ENCODE measurements around the gene ZNF280A. TPM values are rescaled to one million over a fixed set of nuclear protein-coding genes. Genes with fewer than 3 reads are reported as not detected.
"Not testable (repeated sequence)": the region's sequence is repeated elsewhere in the genome, so short reads cannot be mapped to it uniquely, and the experiment has no call there.

ZNF280A gene
- total RNA-seq, 1 experiment from 2014 or later = not detected

- not testable (repeated sequence) for DNase-seq (ENCODE audit: low spot score)
Observed at GRCh38 chr22:22514431-22514830, 5.6 kb downstream of the ZNF280A start.

DNA sequence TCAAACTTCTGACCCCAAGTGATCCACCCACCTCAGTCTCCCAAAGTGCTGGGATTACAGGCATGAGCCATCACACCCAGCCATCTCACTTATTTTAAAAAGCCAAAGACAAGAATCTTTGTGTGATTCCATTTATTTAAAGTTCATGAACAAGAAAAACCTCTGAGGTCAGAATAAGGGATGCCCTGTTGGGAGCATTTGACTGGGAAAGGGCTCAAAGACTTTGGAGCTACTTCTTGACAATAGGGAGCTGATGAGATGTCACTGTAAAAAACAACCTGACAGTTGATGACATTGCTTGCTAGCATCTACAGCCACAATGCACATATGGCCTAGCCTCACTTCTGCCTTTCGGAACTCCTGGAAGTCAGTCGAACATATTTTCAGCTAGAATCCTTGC, 6.5 kb downstream of the ZNF280A start:
- DNase-seq (ENCODE audit: low spot score) = no peak

DNA sequence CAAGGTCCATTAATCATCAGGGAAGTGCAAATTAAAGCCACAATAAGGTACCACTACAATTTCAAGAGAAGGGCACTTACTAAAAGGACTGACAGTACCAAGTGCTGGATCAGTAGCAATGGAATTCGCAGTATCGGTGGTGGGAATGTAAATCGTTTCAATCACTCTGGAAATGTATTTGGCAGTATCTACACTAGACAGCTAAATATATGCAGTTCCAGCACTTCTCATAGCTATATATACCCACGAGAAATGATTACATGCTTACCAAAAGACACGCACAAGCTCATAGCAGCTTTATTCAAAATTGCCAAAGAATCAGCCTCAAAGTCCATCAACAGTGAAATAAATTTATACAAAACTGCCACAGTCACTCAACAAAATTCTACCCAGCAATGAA, 7.1 kb downstream of the ZNF280A start:
- no peak for DNase-seq (ENCODE audit: low spot score)

- not testable (repeated sequence) for DNase-seq (ENCODE audit: low spot score)
Observed at GRCh38 chr22:22510833-22511232, 9.2 kb downstream of the ZNF280A start.

- DNase-seq (ENCODE audit: low spot score) = not testable (repeated sequence)
Observed at GRCh38 chr22:22509912-22510311, 10.2 kb downstream of the ZNF280A start.

- peak; percentile 47 for DNase-seq (ENCODE audit: low spot score)
Observed at GRCh38 chr22:22508274-22509176, 11.5 kb downstream of the ZNF280A start, which contains the start of gene ZNF280B. ZNF280B (minus strand) TSS chr22:22508742; CDS start chr22:22489398, 19,344 bp downstream.

- DNase-seq (ENCODE audit: low spot score) = no peak
Observed at GRCh38 chr22:22507743-22508273, 12.3 kb downstream of the ZNF280A start.

GRCh38 chr22:22506736-22507135, 13.3 kb downstream of the ZNF280A start:
- no peak for DNase-seq (ENCODE audit: low spot score)

- no peak for DNase-seq (ENCODE audit: low spot score)
Observed at GRCh38 chr22:22498267-22498666, 21.8 kb downstream of the ZNF280A start.

- not testable (repeated sequence) for DNase-seq (ENCODE audit: low spot score)
Observed at GRCh38 chr22:22491589-22491988, 28.5 kb downstream of the ZNF280A start.

DNA sequence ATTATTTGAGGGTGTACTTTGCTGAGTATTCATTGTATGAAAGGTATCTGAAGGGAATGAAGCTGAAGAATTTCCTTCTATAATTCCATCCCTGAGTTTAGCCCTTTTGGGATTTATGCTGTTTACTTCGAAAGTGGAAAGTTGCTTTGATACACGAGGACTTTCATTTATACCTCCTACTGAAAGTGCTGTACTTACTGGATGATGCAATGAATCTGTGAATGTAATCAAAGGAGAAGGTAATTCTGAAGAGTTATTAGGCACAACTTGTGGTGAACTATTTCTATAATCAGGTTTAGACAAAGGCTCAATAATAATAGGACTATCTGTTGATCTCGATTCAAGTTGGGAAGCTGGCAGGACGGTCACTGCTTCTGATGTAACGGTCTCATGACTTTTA, 31.3 kb downstream of the ZNF280A start:
- no peak for DNase-seq (ENCODE audit: low spot score)

DNA sequence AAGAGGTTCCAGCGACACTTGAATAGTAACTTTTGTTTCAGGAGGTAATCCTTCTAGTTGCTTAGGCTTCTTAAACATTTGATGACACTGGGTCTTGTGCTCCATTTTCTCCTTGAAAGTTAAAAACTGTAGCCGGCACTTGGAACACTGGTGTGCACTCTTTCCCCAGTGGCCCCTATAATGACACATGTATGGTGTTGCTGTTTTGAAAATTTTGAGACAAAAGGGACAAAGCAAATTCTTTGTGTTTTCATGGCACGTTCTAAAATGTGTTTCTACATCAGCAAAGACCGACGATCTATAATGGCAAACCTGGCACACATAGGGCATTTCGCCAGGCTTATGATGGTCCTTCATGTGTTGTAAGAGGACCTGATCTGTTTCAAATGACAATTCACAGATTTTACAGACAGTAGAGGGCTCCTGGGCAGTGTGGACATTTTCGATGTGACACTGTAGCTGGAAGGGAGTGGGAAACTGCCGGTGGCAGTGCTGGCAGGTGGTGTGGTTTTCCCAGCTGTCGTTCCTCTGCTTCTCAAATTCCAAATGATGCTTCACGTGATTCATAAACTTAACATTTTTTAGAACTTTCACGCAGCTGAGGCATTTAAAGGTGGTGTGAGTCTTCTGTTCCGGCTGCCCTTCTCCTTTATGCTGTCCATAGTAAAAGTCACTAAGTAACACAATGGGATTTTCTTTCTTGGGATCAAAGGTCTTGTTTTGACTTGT, 32.0 kb downstream of the ZNF280A start:
- no peak for DNase-seq (ENCODE audit: low spot score)

DNA sequence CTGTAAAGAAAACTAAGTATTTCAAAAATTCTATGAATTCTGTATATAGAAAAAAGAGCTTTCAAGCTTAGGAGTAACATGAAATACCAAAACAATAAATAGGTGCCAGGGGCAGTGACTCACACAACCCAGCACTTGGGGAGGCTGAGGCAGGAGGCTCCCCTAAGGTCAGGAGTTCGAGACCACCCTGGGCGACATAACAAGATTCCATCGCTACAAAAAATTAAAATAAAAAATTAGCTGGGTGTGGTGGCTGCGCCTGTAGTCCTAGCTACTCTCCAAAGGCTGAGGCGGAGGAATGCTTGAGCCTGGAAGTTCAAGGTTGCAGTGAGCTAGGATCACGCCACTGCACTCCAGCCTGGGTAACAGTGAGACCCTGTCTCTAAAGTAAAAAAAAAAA, 33.0 kb downstream of the ZNF280A start:
- DNase-seq (ENCODE audit: low spot score) = no peak

DNA sequence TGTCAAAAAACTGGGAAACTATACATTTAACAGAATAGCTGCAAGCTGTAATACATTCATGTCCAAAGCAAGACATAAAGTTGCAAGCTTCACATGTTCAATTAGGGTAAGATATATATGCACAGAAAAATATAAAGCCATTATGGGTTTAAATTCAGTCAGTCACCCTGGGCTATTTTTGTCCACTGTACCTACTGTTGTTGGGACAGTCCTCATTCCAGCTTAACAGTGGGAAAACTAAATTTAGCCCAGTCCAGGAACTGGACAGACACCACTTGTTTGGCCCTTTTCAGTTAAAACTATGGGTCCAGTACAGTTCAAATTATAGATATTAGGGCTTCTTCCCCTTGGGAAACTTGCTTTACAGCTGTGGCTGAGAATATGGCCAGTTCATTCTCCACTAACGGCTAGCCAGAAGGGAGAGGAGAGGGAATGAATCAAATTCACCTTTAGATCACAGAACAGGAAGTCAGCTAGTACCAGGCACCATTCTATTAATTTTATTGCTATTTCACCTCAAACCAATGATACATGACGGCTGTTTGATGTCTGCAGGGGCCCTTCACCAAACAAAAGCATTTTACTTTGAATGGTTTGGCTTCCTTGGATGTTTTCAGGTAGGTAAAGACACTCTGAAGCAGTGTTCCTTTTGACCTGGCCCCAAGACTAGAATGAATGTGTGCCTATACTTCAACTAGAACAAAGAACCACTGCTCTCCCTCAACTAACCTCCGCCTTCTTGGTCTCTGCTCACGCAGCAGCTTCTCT, 33.8 kb downstream of the ZNF280A start:
- DNase-seq (ENCODE audit: low spot score) = no peak

DNA sequence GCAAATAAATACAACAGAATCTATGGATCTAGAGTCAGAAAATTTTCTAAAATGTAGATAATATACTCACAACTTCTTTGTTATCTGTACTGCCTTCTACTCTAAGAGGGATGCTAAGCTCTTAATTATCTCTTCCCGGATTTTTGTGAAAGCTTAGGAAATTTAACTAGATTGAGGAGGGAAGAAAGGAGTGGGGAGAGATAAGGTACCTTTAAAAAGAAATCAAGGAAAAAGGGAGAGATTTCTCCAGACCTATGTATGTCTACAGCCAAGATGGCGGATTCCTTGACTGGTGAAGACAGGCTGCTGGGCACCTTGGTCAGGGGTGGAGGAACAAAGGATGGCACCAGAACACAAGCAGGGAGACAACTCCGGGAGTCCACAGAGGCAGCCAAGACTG, 34.5 kb downstream of the ZNF280A start:
- no peak for DNase-seq (ENCODE audit: low spot score)

DNA sequence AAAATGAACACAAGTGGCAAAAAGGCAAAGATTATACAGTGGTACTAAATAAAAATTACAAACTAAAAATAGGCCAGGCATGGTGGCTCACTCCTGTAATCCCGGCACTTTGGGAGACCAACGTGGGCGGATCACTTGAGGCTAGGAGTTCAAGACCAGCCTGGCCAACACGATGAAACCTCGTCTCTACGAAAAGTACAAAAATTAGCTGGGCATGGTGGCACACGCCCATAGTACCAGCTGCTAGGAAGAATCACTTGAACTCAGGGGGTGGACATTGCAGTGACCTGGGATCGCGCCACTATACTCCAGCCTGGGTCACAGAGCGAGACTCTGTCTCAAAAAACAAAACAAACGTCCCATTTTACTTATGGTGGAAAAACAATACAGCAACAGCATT, 36.0 kb downstream of the ZNF280A start:
- DNase-seq (ENCODE audit: low spot score) = no peak

GRCh38 chr22:22480940-22481339, 39.1 kb downstream of the ZNF280A start:
- peak; percentile 4 for DNase-seq (ENCODE audit: low spot score)

- DNase-seq (ENCODE audit: low spot score) = no peak
Observed at GRCh38 chr22:22479999-22480532, 40.0 kb downstream of the ZNF280A start.

GRCh38 chr22:22479116-22479515, 41.0 kb downstream of the ZNF280A start:
- DNase-seq (ENCODE audit: low spot score) = no peak

DNA sequence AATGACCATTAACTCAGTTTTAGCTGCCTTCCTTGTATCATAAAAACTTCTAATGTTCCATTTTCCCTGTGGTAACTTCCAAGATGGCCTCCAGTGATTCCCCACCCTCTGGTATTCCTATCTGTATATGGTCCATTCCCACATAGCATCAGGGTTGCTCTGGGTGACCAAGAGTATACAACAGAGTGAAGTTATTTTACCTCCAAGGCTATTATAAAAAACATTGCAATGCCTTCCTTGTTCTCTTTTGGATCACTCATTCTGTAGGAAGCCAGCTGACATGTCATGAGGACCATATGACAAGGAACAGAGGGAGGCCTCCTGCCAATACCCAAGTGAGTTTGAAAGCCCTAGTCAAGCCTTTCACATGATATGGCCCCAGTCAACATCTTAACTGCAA, 41.6 kb downstream of the ZNF280A start:
- no peak for DNase-seq (ENCODE audit: low spot score)

DNA sequence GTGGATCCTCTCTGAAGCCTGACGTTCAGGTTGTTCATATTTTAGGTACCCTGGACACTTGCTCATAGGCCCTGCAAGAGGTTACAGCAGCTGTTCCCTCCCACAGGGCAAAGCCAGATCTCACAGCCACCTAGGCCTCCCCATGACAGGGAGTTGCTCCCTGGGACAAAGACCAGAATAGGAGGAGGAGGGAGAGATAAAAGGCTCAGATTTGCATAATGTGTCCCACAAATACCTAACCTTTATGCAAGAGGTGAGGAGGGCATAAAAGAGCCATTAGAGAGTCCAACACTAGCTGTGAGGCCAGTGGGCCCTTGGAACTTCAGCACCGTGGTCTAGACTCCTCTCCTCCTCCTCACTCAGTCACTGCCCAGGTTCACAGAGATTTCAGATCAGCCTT, 45.3 kb downstream of the ZNF280A start:
- DNase-seq (ENCODE audit: low spot score) = no peak

Measured in HT-29 (cell line).